Gastroesophageal sphincter (tissue), 3 donors: ENCODE results near the gene KCNMB1.

Experiments used
- CTCF ChIP-seq, 4 experiments: fragments of 200-600 bp in 2 of 4; fragments of 450-650 bp in 2 of 4; sonication (generic) in 1 of 4; IDR thresholded peaks; one replicate each; pipeline ENCODE4 v1.5.1; 2017 to 2019; ENCODE audit warnings: antibody characterized with exemption in 4 of 4, mild to moderate bottlenecking in 2 of 4, moderate library complexity in 2 of 4
- POLR2AphosphoS5 ChIP-seq: sonication (generic); formaldehyde crosslinking; IDR thresholded peaks from one replicate; pipeline ENCODE4 v1.6.1; 2017; ENCODE audit warnings: antibody characterized with exemption

DNA sequence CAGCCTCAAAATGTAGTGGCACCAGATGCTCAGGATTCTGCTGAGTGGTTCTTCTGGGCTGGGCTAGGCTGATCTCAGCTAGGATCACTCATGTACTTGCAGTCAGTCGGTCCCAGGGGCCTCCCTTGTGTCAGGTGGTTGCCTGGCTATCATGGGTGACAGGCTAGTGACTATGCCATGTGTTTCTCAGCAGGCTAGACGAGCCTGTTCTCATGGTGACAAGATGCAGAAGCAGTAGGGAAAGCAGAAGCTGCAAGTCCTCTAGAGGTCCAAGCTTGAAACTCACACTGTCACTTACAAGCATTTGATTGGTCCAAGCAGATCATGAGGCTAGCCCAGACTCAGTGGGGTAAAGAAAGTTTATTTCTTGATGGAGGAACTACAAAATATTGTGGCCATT is 15.2 kb upstream of the KCNMB1 start:
- TF ChIP-seq CTCF (IDR thresholded peaks at IDR 0.05) (no peak), POLR2AphosphoS5 (no peak)
